GM18508 (cell line): ENCODE measurements around the gene GOLT1A.

Experiments
- ATAC-seq: cut with Tn5 transposase; IDR thresholded peaks from one replicate; pipeline ENCODE4 v1.9.1; 2021; ENCODE audit warnings: moderate number of reproducible peaks; ENCODE audit not compliant: insufficient read depth, unreplicated experiment

Gene GOLT1A

GRCh38 chr1:204166219-204166618 is 47.6 kb downstream of the GOLT1A start, which contains the start of gene REN:
Gene REN (minus strand): TSS chr1:204166337. CDS start chr1:204166293, 44 bp downstream.
- ATAC-seq, result no peak

- ATAC-seq, result no peak
Measured at GRCh38 chr1:204162494-204163074, 51.2 kb downstream of the GOLT1A start.

GRCh38 chr1:204161609-204162493 is 51.9 kb downstream of the GOLT1A start:
- ATAC-seq, result no peak

- ATAC-seq, result no peak
Measured at GRCh38 chr1:204157962-204158361, 55.8 kb downstream of the GOLT1A start.

GRCh38 chr1:204155881-204156280 is 57.9 kb downstream of the GOLT1A start:
- ATAC-seq, result no peak

GRCh38 chr1:204154568-204155255 is 59.1 kb downstream of the GOLT1A start:
- ATAC-seq, result no peak

DNA sequence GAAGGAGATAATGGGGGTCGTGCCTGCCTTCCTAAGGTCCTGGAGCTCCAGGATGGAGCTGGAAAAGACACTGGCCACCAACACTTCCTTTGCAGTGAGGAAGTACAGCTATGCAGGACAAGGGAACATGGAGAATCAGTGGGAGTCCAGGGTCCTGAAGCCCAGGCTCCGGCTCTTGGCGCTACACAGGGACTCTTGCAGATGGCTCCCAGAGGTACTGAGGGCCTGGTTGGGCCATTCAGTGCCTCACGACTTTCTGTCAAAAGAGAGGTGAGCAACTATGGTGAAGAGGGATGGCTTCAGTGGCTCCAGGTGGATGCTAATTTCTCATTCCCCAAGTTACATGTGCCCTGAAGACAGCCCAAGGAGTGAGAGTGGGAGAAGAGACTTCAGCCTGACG is 60.1 kb downstream of the GOLT1A start:
- no peak for ATAC-seq

- no peak for ATAC-seq
Measured at GRCh38 chr1:204152310-204153044, 61.3 kb downstream of the GOLT1A start.

DNA sequence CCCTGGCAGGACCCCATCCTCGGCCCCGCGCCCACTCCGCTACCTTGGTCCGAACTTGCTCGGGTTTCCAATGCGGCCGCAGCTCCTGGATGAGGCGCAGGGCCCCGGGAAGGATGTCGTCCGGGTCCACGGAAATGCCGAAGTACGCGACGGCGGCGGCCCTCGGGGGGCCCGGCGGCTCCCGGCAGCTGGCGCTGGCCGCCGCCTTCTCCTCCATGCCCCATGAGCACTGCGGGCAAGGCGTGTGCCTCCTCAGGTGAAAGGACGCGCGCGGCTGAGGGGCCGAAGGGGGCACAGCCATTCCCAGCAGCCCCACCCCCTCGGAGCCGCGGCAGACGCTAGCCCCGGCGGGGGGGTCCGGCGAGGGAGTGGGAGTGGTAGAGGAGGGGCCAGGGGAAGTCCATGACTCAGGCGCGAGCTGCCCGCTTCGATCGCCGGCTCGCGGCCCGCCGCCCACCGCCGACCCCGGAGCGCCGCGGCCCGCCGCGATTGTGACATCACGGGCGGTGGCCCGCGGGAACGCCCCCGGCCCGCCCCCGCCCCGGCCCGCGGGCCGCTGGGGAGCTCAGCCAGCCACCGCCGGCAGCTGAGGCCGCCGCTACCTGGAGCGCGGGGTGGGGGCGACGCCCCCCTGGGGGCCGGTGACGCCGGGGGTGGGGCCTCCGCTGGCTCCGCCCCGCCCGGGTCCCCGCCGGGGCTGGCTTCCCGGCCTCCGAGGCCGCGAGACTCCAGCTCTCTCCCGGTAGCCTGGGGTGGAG is 62.1 kb downstream of the GOLT1A start, which contains the start of gene ETNK2:
TSS of gene ETNK2 (minus strand) at position 493 of the 758 bp plus-strand sequence. CDS start at position 301, 192 bp downstream.
- ATAC-seq, result no peak

DNA sequence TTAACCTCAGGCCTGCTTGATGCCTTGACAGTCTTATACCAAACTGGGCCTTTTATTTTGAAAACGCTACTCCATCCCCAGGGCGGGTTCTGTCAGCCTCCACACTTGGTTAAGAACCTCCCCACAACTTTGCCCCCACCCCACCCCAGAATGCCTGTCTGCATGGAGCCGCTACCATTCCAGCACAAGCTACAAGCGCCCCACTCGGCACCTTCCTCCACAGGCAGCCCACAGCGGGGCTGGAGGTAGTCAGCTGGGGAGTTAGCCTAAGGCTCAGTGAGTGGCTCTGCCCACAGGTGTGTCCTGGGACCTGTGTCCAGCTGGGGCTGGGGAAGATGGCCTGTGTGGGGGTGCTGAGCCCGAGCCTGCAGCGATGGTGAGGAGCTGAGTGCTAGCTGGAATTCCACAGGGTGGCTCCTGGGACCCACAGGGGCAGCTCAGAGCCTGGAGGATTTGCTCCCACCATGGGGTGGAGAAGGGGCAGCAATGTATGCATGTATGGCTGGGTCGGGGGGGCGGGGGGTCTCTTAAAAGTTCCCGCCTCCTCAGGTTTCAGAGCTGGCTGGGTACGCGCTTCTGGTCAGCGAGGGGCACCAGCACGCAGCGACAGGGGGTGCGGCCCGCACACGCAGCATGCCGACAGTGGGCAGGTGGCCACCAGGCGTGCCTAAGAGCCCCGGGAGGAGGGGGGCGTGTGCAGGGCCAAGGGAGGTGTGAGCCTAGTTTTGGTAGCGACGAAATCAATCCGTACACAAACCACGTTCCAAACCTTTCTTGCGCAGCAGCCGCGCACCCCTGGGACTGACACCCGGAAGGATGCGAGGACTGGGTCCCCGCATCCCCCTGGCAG is 62.9 kb downstream of the GOLT1A start:
- ATAC-seq, result no peak

- no peak for ATAC-seq
Measured at GRCh38 chr1:204149635-204150565, 63.9 kb downstream of the GOLT1A start.

DNA sequence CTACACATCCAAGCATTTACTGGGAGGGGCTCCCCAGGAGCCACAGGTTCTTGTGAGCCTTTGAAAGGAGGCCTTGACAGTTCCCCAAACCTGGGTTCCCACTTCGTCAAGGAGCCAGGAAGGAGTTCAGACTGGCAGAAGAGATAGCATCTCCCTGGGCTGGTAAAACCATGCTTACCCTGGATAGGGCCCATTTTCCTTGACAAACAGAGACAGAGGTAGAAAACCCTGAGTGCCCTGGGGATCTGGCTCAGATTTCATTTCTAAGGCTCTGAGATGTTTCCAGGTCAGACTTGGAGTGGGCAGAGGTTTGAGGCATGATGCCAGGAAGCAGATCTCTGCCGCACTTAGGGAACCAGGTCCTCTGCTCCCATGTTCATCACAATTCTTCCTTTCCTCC is 64.7 kb downstream of the GOLT1A start:
- no peak for ATAC-seq
